ENCODE results near the gene ST13. TPM values are rescaled to one million over a fixed set of nuclear protein-coding genes. Genes with fewer than 3 reads are reported as not detected.
"Not testable (repeated sequence)": the region's sequence is repeated elsewhere in the genome, so short reads cannot be mapped to it uniquely, and the experiment has no call there.

Gene ST13
- total RNA-seq, 1 experiment from 2014 or later = 301 TPM

DNA sequence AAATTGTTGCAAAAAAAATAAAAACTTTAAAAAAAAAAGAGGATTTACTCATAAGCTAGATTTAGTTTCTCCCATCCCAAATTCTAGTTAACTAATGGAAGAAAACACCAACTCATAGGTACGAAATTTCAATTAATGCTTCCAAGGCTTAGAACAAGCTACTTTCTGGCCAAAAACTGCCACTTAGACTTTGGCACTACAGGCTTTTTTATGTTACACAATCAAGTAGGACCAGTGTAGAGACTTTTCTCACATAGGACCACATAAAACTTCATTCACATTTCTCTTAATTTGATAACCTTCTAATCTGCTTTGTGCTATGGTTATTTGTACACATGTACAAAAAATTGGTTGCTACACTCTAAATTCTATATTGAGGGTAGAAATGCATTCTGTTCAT, 3.1 kb downstream of the ST13 start:
- H3K9me2 ChIP-seq (ENCODE audit: insufficient read depth) = no peaks in the 10 kb centered on the region
- ATAC-seq = no peak
- H2AFZ ChIP-seq (ENCODE audit: low read depth, low read length, poor library complexity, severe bottlenecking) = no peak overlapping the region
- ChIA-PET CTCF (no interaction called here), RAD21 (ENCODE audit: low non-redundant PET in 1 of 2, low total read pairs in 2 of 2, uncharacterized antibody in 2 of 2, unreplicated experiment in 2 of 2) (no interaction called here), POLR2A (no interaction called here)
- H3K27ac ChIP-seq (ENCODE audit: low read depth, low read length) = no peak overlapping the region
- no peak overlapping the region for H3K4me3 ChIP-seq (replicated peaks in 1 of 2; ENCODE audit: low read depth in 1 of 2, low read length in 2 of 2)
- peaks cover 95% of the 10 kb centered on the region for H3K79me2 ChIP-seq (ENCODE audit: insufficient read depth, low read length)
- H3K36me3 ChIP-seq (ENCODE audit: control insufficient read depth in 1 of 2, insufficient read depth in 2 of 2, low read length in 2 of 2) = peaks cover 21 to 26% of the 10 kb centered on the region in 2 experiments; a peak in 3 of 4 replicates
- intact Hi-C loops (cut with micrococcal nuclease) = no loop called here
- no peak overlapping the region for H3K4me2 ChIP-seq (ENCODE audit: low read length)
- H3K4me1 ChIP-seq (ENCODE audit: control insufficient read depth in 1 of 2, insufficient read depth in 2 of 2, low read length in 2 of 2) = peaks cover 9 to 15% of the 10 kb centered on the region in 2 experiments
- H4K20me1 ChIP-seq (ENCODE audit: insufficient read depth) = peaks cover 19% of the 10 kb centered on the region; the same call in 1 of the 2 replicates
- DNase-seq (ENCODE audit: low read depth, low spot score) = no peak
- H3K9ac ChIP-seq (ENCODE audit: low read length) = no peak overlapping the region
- no peaks in the 10 kb centered on the region for H3K27me3 ChIP-seq (ENCODE audit: insufficient read depth, low read length)
- H3K9me3 ChIP-seq (ENCODE audit: control insufficient read depth in 1 of 2, insufficient read depth in 1 of 2, low read depth in 1 of 2, low read length in 2 of 2) = no peaks in the 10 kb centered on the region
- no peak for TF ChIP-seq CEBPB (IDR thresholded peaks at IDR 0.05; ENCODE audit: low read depth)
- no peak for TF ChIP-seq EZH2 (IDR thresholded peaks at IDR 0.05)
- BruUV-seq (replicated peaks) = no TSS peak

DNA sequence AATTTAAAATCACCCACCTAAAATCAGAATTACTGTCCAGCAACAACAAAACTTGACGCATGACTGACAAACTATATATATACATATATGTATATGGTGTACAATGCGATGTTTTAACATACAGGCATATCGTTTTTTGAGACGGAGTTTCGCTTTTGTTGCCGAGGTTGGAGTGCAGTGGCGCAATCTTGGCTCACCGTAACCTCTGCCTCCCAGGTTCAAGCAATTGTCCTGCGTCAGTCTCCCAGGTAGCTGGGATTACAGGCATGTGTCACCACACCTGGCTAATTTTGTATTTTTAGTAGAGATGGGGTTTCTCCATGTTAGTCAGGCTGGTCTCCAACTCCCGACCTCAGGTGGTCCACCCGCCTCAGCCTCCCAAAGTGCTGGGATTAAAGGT, 10.6 kb downstream of the ST13 start:
- intact Hi-C loops (cut with micrococcal nuclease); H3K9me3 ChIP-seq (ENCODE audit: control insufficient read depth in 1 of 2, insufficient read depth in 1 of 2, low read depth in 1 of 2, low read length in 2 of 2); H3K4me3 ChIP-seq (replicated peaks in 1 of 2; ENCODE audit: low read depth in 1 of 2, low read length in 2 of 2); H3K4me1 ChIP-seq (ENCODE audit: control insufficient read depth in 1 of 2, insufficient read depth in 2 of 2, low read length in 2 of 2); H3K27me3 ChIP-seq (ENCODE audit: insufficient read depth, low read length); H3K4me2 ChIP-seq (ENCODE audit: low read length); H3K9me2 ChIP-seq (ENCODE audit: insufficient read depth); POLR2A ChIA-PET; H2AFZ ChIP-seq (ENCODE audit: low read depth, low read length, poor library complexity, severe bottlenecking); BruUV-seq (replicated peaks); H3K27ac ChIP-seq (ENCODE audit: low read depth, low read length); RAD21 ChIA-PET (ENCODE audit: low non-redundant PET in 1 of 2, low total read pairs in 2 of 2, uncharacterized antibody in 2 of 2, unreplicated experiment in 2 of 2); CTCF ChIA-PET; ATAC-seq; DNase-seq (ENCODE audit: low read depth, low spot score); H3K9ac ChIP-seq (ENCODE audit: low read length): not testable (repeated sequence)
- peaks cover 18% of the 10 kb centered on the region; the same call in 1 of the 2 replicates for H4K20me1 ChIP-seq (ENCODE audit: insufficient read depth)
- H3K36me3 ChIP-seq (ENCODE audit: control insufficient read depth in 1 of 2, insufficient read depth in 2 of 2, low read length in 2 of 2) = peaks cover 55 to 62% of the 10 kb centered on the region in 2 experiments
- peaks cover 100% of the 10 kb centered on the region for H3K79me2 ChIP-seq (ENCODE audit: insufficient read depth, low read length)

DNA sequence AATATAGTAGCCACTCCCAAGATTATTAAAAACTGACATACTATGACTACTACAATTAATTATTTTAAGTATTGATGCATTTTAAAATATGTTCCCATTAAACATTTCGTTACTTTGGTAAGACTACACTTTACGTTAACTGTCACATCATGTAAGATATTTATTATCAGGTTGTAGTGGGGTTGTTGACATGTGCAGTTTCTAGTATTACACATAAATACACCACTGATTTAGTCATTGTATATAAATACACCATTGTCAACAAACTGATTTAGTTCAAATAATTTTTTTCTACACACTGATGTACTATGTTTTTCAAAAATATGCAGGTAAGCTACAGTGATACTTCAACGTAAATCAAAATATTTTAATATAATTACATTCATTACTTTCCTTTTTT, 11.5 kb downstream of the ST13 start:
- POLR2A ChIA-PET = no interaction called here
- BruUV-seq (replicated peaks) = no TSS peak
- RAD21 ChIA-PET (ENCODE audit: low non-redundant PET in 1 of 2, low total read pairs in 2 of 2, uncharacterized antibody in 2 of 2, unreplicated experiment in 2 of 2) = no interaction called here
- peaks cover 100% of the 10 kb centered on the region for H3K79me2 ChIP-seq (ENCODE audit: insufficient read depth, low read length)
- no peak overlapping the region for H3K4me2 ChIP-seq (ENCODE audit: low read length)
- peaks cover 55 to 62% of the 10 kb centered on the region in 2 experiments for H3K36me3 ChIP-seq (ENCODE audit: control insufficient read depth in 1 of 2, insufficient read depth in 2 of 2, low read length in 2 of 2)
- CTCF ChIA-PET = no interaction called here
- H3K9me2 ChIP-seq (ENCODE audit: insufficient read depth) = no peaks in the 10 kb centered on the region
- no peak overlapping the region for H3K9ac ChIP-seq (ENCODE audit: low read length)
- H3K4me3 ChIP-seq (replicated peaks in 1 of 2; ENCODE audit: low read depth in 1 of 2, low read length in 2 of 2) = no peak overlapping the region
- DNase-seq (ENCODE audit: low read depth, low spot score) (no peak), ATAC-seq (no peak)
- H3K4me1 ChIP-seq (ENCODE audit: control insufficient read depth in 1 of 2, insufficient read depth in 2 of 2, low read length in 2 of 2) = no peaks in the 10 kb centered on the region
- peaks cover 18% of the 10 kb centered on the region; the same call in 1 of the 2 replicates for H4K20me1 ChIP-seq (ENCODE audit: insufficient read depth)
- H3K9me3 ChIP-seq (ENCODE audit: control insufficient read depth in 1 of 2, insufficient read depth in 1 of 2, low read depth in 1 of 2, low read length in 2 of 2) = no peaks in the 10 kb centered on the region
- no peak for TF ChIP-seq EGR1 (IDR thresholded peaks at IDR 0.05; ENCODE audit: low read depth)
- no peak for TF ChIP-seq POLR2A (IDR thresholded peaks at IDR 0.05; ENCODE audit: borderline replicate concordance, extremely low read depth, insufficient read depth, insufficient read length)
- no peak for TF ChIP-seq ZFX (IDR thresholded peaks at IDR 0.05)
- no peak for TF ChIP-seq JUND (IDR thresholded peaks at IDR 0.05)
- TF ChIP-seq EZH2 (IDR thresholded peaks at IDR 0.05) = no peak
- TF ChIP-seq POLR2AphosphoS5 (IDR thresholded peaks at IDR 0.05; ENCODE audit: low read depth, low read length) = no peak
- TF ChIP-seq, protein P1, sequence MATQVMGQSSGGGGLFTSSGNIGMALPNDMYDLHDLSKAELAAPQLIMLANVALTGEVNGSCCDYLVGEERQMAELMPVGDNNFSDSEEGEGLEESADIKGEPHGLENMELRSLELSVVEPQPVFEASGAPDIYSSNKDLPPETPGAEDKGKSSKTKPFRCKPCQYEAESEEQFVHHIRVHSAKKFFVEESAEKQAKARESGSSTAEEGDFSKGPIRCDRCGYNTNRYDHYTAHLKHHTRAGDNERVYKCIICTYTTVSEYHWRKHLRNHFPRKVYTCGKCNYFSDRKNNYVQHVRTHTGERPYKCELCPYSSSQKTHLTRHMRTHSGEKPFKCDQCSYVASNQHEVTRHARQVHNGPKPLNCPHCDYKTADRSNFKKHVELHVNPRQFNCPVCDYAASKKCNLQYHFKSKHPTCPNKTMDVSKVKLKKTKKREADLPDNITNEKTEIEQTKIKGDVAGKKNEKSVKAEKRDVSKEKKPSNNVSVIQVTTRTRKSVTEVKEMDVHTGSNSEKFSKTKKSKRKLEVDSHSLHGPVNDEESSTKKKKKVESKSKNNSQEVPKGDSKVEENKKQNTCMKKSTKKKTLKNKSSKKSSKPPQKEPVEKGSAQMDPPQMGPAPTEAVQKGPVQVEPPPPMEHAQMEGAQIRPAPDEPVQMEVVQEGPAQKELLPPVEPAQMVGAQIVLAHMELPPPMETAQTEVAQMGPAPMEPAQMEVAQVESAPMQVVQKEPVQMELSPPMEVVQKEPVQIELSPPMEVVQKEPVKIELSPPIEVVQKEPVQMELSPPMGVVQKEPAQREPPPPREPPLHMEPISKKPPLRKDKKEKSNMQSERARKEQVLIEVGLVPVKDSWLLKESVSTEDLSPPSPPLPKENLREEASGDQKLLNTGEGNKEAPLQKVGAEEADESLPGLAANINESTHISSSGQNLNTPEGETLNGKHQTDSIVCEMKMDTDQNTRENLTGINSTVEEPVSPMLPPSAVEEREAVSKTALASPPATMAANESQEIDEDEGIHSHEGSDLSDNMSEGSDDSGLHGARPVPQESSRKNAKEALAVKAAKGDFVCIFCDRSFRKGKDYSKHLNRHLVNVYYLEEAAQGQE (IDR thresholded peaks at IDR 0.05; ENCODE audit: low read depth) = no peak
- no peaks in the 10 kb centered on the region for H3K27me3 ChIP-seq (ENCODE audit: insufficient read depth, low read length)
- intact Hi-C loops (cut with micrococcal nuclease) = no loop called here
- no peak overlapping the region for H3K27ac ChIP-seq (ENCODE audit: low read depth, low read length)
- no peak overlapping the region for H2AFZ ChIP-seq (ENCODE audit: low read depth, low read length, poor library complexity, severe bottlenecking)

Measured in HCT116 (cell line).